KMS-11 (cell line): ENCODE measurements around the gene CACFD1.

Experiments
- H2AFZ ChIP-seq: fragments of 200-600 bp; sonication (generic); 2 replicates; pipeline ENCODE4 v1.6.1; 2016; ENCODE audit warnings: antibody characterized with exemption, mixed run types, low read depth
- H3K27ac ChIP-seq: fragments of 200-600 bp; sonication (generic); 2 replicates; pipeline ENCODE4 v1.6.1; 2016; ENCODE audit warnings: mild to moderate bottlenecking, mixed run types
- H3K27me3 ChIP-seq: fragments of 200-600 bp; sonication (generic); 2 replicates; pipeline ENCODE4 v1.6.1; 2017; ENCODE audit warnings: mild to moderate bottlenecking, low read depth, mixed run types, moderate library complexity; ENCODE audit not compliant: insufficient read depth
- H3K36me3 ChIP-seq: fragments of 200-600 bp; sonication (generic); 2 replicates; pipeline ENCODE4 v1.6.1; 2017; ENCODE audit warnings: mild to moderate bottlenecking, mixed run types; ENCODE audit not compliant: insufficient read depth
- H3K4me1 ChIP-seq: fragments of 200-600 bp; sonication (generic); 2 replicates; pipeline ENCODE4 v1.6.1; 2016; ENCODE audit warnings: mild to moderate bottlenecking, low read depth, mixed run types; ENCODE audit not compliant: poor library complexity, severe bottlenecking
- H3K4me2 ChIP-seq: fragments of 200-600 bp; sonication (generic); 2 replicates; pipeline ENCODE4 v1.7.0; 2016; ENCODE audit warnings: mild to moderate bottlenecking, mixed run types
- H3K4me3 ChIP-seq: fragments of 200-600 bp; sonication (generic); IDR thresholded peaks from 2 replicates; pipeline ENCODE4 v1.6.1; 2017; ENCODE audit warnings: low read depth, low read length, mixed read lengths; ENCODE audit not compliant: insufficient read depth
- H3K79me2 ChIP-seq: fragments of 200-600 bp; sonication (generic); 2 replicates; pipeline ENCODE4 v1.6.1; 2016; ENCODE audit warnings: low read depth, mixed run types; ENCODE audit not compliant: insufficient read depth
- H3K9ac ChIP-seq: fragments of 200-600 bp; sonication (generic); 2 replicates; pipeline ENCODE4 v1.6.1; 2016; ENCODE audit warnings: mild to moderate bottlenecking, mixed run types
- H4K20me1 ChIP-seq: fragments of 200-600 bp; sonication (generic); 2 replicates; pipeline ENCODE4 v1.6.1; 2016; ENCODE audit warnings: mild to moderate bottlenecking, mixed run types; ENCODE audit not compliant: insufficient read depth
- CTCF ChIP-seq: fragments of 200-600 bp; sonication (generic); conservative IDR thresholded peaks from 2 replicates; pipeline ENCODE4 v1.6.1; 2017; ENCODE audit warnings: low read depth, mild to moderate bottlenecking, antibody characterized with exemption, low read length, moderate library complexity, mixed read lengths

CACFD1 gene

GRCh38 chr9:133475292-133476012 is 15.7 kb downstream of the CACFD1 start:
- H3K4me1 ChIP-seq: no peaks in the 10 kb centered on the region
- H3K4me2 ChIP-seq: no peak overlapping the region
- no peak for TF ChIP-seq CTCF
- H3K36me3 ChIP-seq: no peaks in the 10 kb centered on the region
- no peak overlapping the region for H3K9ac ChIP-seq
- peaks cover 59% of the 10 kb centered on the region; the same call in 1 of the 2 replicates for H3K27me3 ChIP-seq
- no peaks in the 10 kb centered on the region for H3K79me2 ChIP-seq
- H3K4me3 ChIP-seq: no peak overlapping the region
- H4K20me1 ChIP-seq: no peaks in the 10 kb centered on the region
- no peak overlapping the region for H2AFZ ChIP-seq
- no peak overlapping the region for H3K27ac ChIP-seq

DNA sequence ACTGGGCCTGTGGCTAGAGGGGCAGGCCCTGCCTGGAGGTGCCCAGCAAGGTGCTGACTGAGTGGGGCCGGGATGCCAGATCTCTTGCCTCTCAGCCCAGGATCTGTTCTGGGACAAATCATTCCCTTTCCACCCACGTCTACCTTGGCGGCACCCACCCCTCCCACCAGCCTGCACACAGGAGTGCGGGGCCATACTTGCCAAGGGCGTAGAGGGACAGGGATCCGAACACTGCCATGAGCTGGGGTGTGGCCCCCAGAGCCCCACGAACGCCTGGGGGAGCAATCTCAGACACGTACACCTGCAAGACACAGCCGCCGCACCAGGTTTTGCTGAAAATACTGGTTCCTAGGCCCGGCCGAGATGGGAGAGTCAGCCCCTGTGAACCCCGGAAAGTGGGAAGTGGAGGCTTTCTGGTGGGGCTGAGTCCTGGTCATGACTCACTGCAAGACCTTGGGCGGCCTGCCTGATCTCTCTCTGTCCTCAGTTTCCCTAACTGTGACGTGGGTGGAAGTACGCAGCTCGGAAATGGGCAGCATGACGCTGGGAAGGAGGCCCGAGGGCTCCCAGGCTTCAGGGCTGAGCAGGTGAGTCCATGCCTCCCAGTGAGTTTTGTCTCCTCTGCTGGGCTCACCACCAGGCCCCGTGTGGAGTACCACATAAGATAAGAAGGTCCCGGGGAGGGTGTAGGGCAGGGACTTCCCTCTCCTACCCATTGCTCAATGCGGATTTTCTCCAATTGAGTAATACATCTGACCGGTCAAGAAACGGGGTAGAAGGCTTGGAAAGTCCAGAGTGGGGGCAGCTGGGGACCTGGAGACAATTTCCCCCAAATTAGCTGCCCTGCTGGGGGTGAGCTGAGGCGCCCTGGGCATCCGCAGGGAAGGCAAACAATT is 16.5 kb downstream of the CACFD1 start:
- Histone ChIP-seq H3K4me3 (no peak overlapping the region), H3K36me3 (no peaks in the 10 kb centered on the region), H3K79me2 (no peaks in the 10 kb centered on the region), H3K27ac (no peak overlapping the region), H4K20me1 (no peaks in the 10 kb centered on the region), H3K4me2 (no peak overlapping the region), H3K9ac (no peak overlapping the region), H2AFZ (no peak overlapping the region), H3K4me1 (no peaks in the 10 kb centered on the region), H3K27me3 (peaks cover 62% of the 10 kb centered on the region; the same call in 1 of the 2 replicates)
- TF ChIP-seq CTCF: no peak

- H3K79me2 ChIP-seq: no peaks in the 10 kb centered on the region
- no peak overlapping the region for H3K4me3 ChIP-seq
- H3K27ac ChIP-seq: no peak overlapping the region
- no peaks in the 10 kb centered on the region for H4K20me1 ChIP-seq
- H3K27me3 ChIP-seq: peaks cover 62% of the 10 kb centered on the region
- no peak overlapping the region for H3K9ac ChIP-seq
- no peaks in the 10 kb centered on the region for H3K36me3 ChIP-seq
- H3K4me2 ChIP-seq: no peak overlapping the region
- no peak for TF ChIP-seq CTCF
- H3K4me1 ChIP-seq: no peaks in the 10 kb centered on the region
- H2AFZ ChIP-seq: no peak overlapping the region
Measured at GRCh38 chr9:133476941-133477340, 17.2 kb downstream of the CACFD1 start.

DNA sequence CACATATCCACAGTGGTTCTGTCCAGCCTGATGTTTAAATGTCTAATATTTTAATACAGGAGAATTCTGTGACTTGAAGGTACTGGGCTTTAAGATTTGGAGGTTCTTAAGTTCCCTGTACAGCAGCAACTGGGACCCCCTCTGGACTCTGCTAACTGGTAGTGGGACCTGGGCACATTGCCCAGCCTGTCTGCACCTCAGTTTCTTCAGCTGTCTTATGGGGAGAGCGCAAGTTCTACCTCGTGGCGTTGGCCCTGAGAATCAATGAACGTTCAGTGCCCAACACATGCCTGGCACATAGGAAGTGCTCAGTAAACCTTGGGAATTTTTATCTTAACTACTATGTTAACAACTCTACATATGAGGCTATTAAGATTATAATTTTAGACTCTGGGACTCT is 17.7 kb downstream of the CACFD1 start:
- no peaks in the 10 kb centered on the region for H4K20me1 ChIP-seq
- H2AFZ ChIP-seq: no peak overlapping the region
- H3K79me2 ChIP-seq: no peaks in the 10 kb centered on the region
- H3K9ac ChIP-seq: no peak overlapping the region
- no peak overlapping the region for H3K27ac ChIP-seq
- H3K4me2 ChIP-seq: no peak overlapping the region
- TF ChIP-seq CTCF: no peak
- H3K4me1 ChIP-seq: no peaks in the 10 kb centered on the region
- H3K27me3 ChIP-seq: peaks cover 66% of the 10 kb centered on the region
- H3K4me3 ChIP-seq: no peak overlapping the region
- H3K36me3 ChIP-seq: no peaks in the 10 kb centered on the region
